Activated CD8-positive, alpha-beta T cell treated with anti-CD3 and anti-CD28 coated beads, Interleukin-2, amount 10 ng/mL, durations not matched to agents 7 days and 5 days (primary cell): ENCODE results near the gene RD3L. TPM values are rescaled to one million over a fixed set of nuclear protein-coding genes. Genes with fewer than 3 reads are reported as not detected.

Source experiments
- ATAC-seq: fragments of 150-1000 bp; cut with Tn5 transposase; one replicate; pipeline ENCODE4 v1.10.0; 2021; ENCODE audit warnings: moderate library complexity
- CTCF ChIA-PET: fragments of 350-600 bp; sonication (Branson Sonifier 250); formaldehyde crosslinking; loops from one replicate; lab custom pipeline; 2021; ENCODE audit warnings: antibody characterized with exemption; lab: Charles Lee
- POLR2A ChIA-PET: fragments of 350-600 bp; sonication (Branson Sonifier 250); formaldehyde crosslinking; loops from one replicate; lab custom pipeline; 2021; ENCODE audit warnings: antibody characterized with exemption; lab: Charles Lee
- DNase-seq: peaks from one replicate; pipeline ENCODE4 v3.0.0-alpha.2; 2020
- H3K27ac Mint-ChIP-seq: one replicate; pipeline ENCODE4 v1.8.0; 2021; ENCODE audit warnings: mild to moderate bottlenecking, mixed read lengths
- H3K27me3 Mint-ChIP-seq: one replicate; pipeline ENCODE4 v1.8.0; 2021; ENCODE audit warnings: low read depth, mixed read lengths
- H3K36me3 Mint-ChIP-seq: one replicate; pipeline ENCODE4 v1.8.0; 2021; ENCODE audit warnings: low read depth, mixed read lengths
- H3K4me1 Mint-ChIP-seq: one replicate; pipeline ENCODE4 v1.8.0; 2021; ENCODE audit warnings: low read depth, mixed read lengths
- H3K4me3 Mint-ChIP-seq: one replicate; pipeline ENCODE4 v1.8.0; 2021; ENCODE audit warnings: mild to moderate bottlenecking, mixed read lengths
- H3K9me3 Mint-ChIP-seq: one replicate; pipeline ENCODE4 v1.8.0; 2022; ENCODE audit warnings: mixed read lengths; ENCODE audit not compliant: insufficient read depth
- total RNA-seq, 2 experiments: library from RNA; stranded (reverse); gene quantifications; one replicate each; pipeline ENCODE4 v1.2.3, GENCODE V29; 2021

Gene RD3L
- total RNA-seq, 2 experiments from 2014 or later = not detected

- ChIA-PET POLR2A (no interaction called here), CTCF (interaction anchor here (2.5 kb wide), 1 partner anchor 9 kb away, joined by 9 read pairs; no protein-coding TSS in a partner anchor)
- Mint-ChIP-seq H3K27me3 (no peaks in the 10 kb centered on the region), H3K27ac (no peak overlapping the region), H3K4me1 (no peaks in the 10 kb centered on the region), H3K36me3 (no peaks in the 10 kb centered on the region), H3K4me3 (no peak overlapping the region), H3K9me3 (no peaks in the 10 kb centered on the region)
- ATAC-seq (no peak), DNase-seq (no peak)
Observed at GRCh38 chr14:103891667-103892215, 50.6 kb downstream of the RD3L start.

- DNase-seq (no peak), ATAC-seq (no peak)
- H3K27ac Mint-ChIP-seq = no peak overlapping the region
- no peaks in the 10 kb centered on the region for H3K9me3 Mint-ChIP-seq
- POLR2A ChIA-PET = no interaction called here
- CTCF ChIA-PET = interaction anchor here (2.5 kb wide), 1 partner anchor 10 kb away, joined by 9 read pairs; no protein-coding TSS in a partner anchor
- no peaks in the 10 kb centered on the region for H3K4me1 Mint-ChIP-seq
- no peaks in the 10 kb centered on the region for H3K27me3 Mint-ChIP-seq
- no peak overlapping the region for H3K4me3 Mint-ChIP-seq
- H3K36me3 Mint-ChIP-seq = no peaks in the 10 kb centered on the region
Observed at GRCh38 chr14:103890821-103891666, 51.3 kb downstream of the RD3L start.

Other genes with a start within 250 kb of the RD3L start
- 10 to 100 TPM; 46.2 to 52.5 TPM for gene XRCC3, start 227.1 kb downstream of the RD3L start, total RNA-seq
- 10 to 100 TPM; 16.7 to 17.4 TPM for gene ZFYVE21, start 226.7 kb downstream of the RD3L start, total RNA-seq
- 10 to 100 TPM; 11.9 to 12.6 TPM for gene PPP1R13B, start 95.0 kb downstream of the RD3L start, total RNA-seq
- gene TDRD9, start 14.1 kb downstream of the RD3L start, total RNA-seq = 1 to 10 TPM; 1.3 to 2.7 TPM
- gene ASPG, start 143.2 kb upstream of the RD3L start, total RNA-seq = not detected
- under 1 TPM; 0.26 TPM for gene KIF26A, start 196.1 kb upstream of the RD3L start, total RNA-seq